G401.6 (cell line): ENCODE data around the gene BICDL2.

Source experiments
- FAIRE-seq: peaks from 2 replicates; lab custom pipeline; 2012; peaks lifted over from hg19 to GRCh38; lab: Jason Lieb, UNC

Gene BICDL2

DNA sequence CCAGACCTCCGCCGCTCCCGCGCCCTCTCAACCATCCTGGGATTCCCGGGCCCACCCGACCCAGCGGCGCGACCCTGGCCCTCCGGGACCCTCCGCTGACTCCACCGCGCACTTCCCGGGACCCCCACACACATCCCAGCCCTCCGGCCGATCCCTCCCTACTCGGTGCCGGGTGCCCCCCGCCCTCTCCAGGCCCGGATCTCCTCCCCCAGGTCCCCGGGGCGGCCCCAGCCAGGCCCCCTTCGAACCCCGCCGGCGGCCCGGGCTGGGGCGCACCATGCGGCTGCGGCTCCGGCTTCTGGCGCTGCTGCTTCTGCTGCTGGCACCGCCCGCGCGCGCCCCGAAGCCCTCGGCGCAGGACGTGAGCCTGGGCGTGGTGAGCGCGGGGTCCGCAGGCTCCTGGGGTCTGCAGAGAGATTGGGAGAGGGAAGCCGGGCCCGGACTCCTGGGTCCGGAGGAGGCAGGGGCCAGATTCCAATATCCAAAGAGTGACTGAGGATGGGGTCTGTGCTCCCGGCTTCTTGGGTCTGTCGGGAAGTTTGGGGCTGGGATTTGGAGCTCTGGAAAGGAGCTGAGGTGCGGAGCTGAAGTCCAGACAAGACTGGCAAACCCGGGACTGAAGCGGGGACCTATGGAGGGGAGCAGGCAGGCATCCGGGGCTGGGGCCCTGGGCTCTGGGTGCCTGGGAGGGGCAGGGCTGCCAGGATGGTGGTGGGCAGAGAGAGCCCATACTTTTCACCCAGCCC lies 10.1 kb upstream of the BICDL2 start:
- no peak for FAIRE-seq

DNA sequence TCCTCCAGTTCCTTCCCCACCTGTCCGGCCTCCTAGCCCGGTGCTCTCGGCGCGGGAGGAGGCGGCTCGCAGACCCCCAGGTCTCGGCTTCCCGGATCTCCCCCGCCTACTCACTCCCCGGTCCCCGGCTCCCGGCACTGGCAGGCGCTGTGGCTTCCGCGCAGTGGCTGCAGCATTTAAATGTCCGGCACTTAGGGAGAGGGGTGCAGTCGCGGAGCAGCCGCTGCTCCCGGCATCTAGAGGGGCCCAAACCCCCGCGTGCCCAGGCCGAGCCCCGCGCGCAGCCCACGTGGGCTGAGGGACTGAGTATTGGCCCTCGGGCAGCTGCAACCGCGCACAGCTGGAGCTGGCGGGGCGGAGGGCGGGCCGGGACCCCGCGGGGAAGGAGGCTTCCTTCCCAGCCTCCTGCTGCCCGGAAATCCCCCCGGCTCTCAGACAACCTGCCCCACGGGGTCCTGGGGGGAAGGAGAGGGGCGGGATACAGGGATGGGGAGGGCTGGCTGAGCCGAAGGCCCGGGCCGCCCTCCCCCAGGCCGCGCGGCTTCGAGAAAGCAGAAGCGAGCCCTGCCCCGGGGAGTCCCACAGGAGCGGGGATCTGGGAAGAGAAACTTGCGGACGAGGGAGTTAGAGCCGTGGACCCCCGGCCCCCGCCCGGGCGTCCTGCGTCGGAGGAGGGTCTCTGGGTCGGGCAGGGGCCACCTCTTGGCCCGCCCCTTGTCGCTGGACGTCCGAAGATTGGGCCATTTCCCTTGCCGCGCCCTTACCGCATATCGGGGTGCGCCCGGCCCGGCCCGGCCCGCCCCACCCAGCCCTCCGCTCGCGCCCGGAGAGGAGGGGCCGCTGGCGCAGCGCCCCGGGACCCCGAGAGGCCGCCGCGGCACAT lies 9.3 kb upstream of the BICDL2 start, which contains the start of gene MMP25:
TSS of gene MMP25 (plus strand) at position 804 of the 883 bp plus-strand sequence. CDS start 357 bp downstream, outside the sequence.
- no peak for FAIRE-seq

DNA sequence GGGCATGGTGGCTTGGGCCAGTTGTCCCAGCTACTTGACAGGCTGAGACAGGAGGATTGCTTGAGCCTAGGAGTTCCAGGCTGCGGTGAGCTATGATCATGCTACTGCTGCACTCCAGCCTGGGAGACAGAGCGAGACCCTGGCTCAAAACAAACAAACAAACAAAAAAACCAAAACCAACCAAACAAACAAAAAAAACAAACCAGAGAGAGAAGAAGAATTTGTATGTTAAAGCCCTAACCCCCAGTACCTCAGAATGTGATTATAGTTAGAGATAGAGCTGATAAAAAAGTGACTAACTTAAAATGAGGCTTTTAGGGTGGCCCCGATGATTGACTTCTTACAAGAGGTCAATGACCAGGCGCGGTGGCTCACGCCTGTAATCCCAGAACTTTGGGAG lies 8.0 kb upstream of the BICDL2 start:
- no peak for FAIRE-seq

DNA sequence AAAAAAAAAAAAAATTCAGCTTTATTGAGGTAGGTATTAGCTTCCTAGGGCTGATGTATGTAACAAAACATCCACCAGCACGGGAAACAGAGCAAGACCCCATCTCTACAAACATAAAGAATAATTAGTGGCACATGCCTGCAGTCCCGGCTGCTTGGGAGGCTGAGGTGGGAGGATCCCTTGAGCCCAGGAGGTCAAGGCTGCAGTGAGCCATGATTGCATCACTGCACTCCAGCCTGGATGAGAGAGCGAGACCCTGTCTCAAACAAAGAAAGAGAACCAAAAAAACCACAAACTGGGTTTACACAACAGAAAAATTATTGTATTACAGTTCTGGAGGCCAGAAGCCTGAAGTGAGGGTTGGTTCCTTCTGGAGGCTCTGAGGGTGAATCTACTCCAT lies 5.6 kb upstream of the BICDL2 start:
- FAIRE-seq: no peak

DNA sequence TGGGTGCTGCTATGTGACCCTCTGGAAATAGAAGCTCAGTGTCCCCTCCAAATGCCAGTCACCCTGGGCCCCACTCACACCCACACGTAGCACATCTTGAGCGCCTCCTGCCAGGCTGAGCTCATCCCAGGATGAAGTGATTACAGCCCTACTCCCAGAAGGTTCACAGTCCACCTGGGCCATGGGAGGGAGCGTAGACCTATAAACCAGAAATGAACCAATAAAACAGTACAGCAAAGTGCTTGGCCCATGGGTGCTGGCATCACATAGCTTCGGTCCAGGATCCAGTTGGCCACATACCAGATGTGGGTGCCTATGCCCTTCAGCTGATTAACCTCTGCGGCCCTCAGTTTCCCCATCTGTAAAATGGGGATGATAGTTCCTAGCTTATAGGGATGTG lies 2.2 kb upstream of the BICDL2 start:
- FAIRE-seq: no peak

DNA sequence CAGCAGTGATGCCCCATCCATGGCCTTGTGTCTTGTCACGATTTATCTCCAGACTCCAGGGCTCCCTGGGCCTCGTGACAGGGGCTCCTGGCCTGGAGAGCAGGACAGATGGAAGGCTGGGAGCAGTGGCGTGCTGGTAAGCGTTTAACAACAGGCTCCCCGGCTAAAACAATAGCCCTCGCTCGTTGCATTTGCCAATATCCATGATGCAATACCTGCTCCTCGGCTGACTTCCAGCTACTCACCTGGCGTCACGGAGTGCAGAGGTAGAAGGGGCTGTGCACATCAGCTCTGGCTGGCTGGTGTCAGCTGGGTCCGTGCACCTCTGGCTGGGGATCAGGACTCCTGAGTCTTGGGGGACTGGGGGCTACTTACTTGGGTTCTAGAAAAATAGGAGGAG lies 1.5 kb upstream of the BICDL2 start:
- no peak for FAIRE-seq

DNA sequence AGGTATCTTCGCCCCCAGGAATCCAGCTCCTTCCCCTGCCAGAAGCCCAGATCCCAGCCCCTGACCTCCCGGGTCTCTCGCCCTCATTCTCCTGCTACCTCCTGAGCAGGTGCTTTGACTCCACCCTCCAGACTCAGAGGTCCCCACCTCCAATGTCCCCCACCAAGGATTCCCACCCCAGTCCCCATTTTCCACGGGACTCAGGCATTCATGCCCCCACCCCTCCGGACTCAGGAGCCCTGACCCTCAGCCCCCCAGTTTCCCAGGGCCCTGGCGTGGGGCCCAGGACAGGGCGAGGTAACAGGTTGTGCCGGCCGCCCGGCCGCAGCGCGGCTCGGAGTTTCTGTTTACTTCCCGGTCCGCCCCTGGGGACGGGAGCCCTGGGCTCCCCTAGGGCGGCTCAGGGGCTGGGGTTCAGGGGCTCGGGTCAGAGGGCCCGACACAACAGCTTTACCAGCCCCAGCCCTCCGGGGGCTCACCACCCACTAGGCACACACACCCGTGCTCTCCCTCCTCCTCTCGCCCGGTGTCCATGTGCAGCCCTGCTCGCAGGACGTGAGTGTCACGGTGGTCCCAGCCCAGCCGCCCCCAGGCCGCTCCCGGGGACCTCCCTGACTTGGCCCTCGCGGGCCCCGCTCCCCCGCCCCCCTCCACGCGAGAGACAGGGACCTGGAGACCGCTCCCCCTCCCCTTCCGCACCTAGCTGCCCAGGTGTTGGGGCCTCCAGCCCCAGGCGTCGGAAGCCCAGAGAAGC lies 595 bp downstream of the BICDL2 start:
- FAIRE-seq: no peak

DNA sequence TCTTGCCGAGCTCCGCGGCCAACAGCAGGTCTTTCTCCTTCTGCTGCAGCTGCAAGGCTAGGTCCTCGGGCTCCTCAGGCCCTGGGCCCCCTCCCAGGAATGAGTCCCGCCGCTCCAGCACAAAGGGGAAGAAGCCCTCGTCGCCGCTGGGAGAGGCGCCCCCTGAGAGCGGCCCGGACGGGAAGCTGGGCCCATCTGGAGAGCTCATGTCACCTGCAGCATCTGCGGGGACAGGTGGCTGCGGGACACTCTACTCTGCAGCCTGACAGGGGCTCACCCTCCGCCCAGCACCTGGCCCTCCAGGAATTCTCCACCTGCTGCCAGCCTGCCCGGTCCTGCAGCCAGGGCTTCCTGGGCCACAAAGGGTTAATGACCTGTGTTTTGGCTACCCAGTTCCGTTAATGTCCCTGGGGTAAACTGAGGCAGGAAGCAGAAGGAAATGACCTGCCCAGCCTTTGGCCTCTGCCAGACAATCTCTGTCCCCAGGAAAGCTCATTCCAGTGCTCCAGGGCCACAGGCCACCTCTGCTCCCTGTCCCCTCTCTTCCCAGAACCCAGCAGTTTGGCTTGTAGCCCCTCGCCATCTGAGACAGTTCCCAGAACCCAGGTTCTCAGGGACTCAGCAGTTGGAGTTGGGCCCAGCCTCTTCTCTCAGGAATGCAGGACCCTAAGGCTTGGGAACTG lies 1.3 kb downstream of the BICDL2 start:
- FAIRE-seq: no peak

DNA sequence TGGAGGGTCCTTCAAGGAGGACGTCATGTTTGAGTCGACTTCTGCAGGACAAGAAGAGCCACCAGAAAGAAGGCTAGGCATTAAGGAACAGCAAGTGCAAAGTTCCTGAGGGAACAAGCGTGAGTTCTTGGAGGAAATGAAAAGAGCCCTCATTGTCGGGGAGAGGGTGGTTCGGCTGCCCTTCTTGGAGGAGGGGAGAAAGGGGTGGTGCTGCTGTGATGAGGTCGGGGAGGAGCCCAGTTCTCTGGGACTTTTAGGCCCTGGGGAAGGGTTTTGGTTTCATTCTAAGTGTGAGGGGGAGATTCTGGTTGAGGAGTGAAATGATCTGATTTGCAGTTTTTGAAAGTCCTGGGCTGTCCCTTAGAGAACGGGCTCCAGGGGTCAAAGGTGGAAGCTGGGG lies 4.1 kb downstream of the BICDL2 start:
- FAIRE-seq: no peak

DNA sequence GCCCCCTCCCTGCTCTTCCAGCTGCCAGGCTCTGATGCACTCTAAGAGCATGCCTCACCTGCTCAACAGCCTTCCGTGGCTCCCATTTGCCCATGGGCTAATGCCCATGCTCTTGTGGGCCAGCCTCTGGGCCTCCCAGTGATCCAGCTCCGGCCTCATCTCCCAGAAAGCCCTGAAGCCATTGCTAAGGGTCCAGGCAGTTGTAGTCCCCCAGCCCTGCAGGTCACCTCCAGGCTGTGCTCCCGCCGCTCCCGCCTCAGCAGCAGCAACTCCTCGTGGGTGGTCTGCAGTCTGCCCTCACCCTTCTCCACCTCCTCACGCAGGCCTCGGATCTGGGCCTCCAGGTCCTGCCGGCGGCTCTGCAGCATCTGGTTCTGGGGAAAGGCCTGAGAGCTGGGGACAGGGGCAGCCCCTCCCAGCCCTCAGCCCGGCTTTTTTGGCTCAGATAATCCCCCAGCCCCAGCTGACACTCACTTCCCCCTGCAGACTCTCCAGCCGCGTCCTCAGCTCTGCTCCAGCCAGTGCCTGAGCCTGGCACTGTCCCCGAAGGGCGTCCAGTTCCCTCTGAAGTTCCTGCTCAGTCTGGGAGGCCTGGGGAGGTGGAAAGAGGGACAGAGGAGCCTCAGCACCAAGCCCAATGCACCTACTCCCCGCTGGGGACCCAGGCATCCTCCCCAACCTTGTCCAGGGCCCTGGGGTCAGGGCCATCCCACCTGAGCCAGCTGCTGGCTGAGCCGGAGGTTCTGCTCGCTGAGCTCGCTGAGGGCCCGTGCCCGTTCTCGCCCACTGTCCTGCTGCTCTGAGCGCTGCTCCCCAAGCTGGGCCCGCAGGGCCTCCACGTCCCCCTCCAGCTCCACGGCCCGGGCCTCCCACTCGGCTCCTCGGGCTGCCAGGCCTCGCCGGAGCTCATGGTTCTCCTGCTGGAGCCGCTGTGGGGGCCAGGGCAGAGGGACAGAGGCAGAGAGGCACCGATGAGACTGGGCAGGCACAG lies 6.2 kb downstream of the BICDL2 start:
- no peak for FAIRE-seq

DNA sequence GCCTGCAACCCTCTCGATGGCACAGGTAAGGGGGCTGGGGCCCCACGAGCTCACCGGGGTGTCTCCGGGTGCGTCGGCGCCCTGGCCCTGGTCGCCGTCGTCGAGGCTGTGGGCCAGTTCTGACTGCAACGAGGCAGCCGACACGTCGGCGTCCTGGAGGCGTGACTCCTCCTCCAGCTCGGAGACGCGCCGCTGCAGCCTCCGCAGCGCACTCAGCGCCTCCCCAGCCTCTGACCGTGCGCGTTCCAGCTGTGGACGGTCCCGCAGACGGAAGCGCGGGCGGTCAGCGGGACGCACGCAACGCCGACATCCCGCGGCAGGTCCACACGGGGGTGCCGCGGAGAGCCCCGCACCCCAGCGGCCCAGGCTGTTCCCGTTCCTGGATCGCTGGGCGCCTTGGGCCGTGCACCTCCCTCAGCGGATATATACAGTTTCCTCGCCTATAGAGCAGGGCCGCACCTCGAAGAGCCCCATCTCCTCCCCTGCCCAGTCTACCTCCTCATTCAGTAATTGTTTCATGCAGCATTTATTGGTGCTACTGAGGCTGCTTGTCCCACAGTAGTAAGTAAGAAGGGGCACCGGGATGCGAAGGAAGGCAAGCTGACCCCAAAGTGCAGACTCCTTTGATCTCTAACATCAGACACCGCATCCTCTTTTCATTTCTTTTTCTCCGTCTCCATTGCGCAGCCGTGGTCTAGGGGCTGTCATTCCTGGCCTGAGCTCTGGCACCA lies 7.1 kb downstream of the BICDL2 start:
- no peak for FAIRE-seq

DNA sequence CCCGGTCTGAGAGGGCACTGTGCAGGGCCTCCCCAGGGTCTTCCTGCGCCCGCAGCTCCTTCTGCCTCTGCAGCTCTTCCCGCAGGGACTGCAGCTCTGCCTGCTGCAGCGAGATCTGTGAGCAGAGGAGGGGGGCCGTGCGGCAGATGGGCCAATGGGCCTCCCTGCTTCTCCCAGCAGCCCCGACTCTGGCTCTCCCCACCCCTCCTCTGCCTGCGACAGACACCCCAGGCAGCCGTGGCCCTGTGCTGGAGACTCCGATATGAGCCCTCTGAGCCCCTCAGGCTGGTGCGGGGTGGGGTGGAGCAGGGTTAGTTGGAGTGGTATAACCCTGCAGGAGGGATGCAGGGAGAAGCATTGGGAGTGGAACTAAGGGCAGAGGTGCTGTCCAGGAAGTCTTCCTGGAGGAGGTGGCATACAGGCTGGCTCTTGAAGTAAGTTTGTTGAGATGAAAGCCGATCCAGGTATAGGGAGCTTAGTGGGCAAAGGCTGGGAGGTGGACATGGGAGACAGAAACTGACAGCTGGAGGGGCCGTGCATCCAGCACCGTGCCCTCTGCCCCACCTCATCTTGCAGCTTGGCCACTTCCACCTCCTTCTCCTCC lies 7.9 kb downstream of the BICDL2 start:
- FAIRE-seq: no peak

DNA sequence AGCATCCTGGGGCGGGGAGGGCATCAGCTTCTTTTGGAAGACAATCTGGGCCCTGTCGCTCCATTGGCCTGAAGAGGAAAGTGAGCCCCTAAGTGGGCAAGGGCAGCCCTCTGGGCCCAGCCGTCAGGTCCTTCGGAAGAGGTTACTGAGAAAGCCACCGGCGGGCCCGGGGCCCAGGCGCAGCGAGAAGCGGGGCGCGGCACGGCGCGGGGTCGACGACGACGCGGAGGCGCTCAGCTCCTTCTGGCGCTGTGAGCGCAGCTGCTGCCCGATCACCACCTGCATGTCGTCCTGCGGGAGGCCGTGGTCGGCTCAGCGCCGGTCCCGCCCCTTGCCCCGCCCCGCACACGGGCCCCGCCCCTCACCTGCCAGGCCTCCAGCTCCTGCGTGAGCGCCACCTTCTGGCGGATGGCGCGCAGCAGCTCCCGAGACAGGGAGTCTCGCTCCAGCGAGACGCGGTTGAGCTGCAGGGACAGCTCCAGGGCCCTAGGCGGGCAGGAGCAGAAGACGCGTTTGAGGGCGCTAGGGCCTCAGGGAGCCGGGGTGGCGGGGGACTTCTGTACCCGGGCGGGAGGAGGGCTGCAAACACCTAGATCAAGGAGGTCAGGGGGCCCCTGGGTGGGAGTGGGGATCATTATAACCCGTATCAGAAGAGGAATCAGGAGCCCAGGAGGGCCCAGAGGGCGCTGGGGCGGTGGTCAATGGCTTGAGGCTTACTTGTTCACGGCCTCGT lies 8.6 kb downstream of the BICDL2 start:
- FAIRE-seq: no peak

DNA sequence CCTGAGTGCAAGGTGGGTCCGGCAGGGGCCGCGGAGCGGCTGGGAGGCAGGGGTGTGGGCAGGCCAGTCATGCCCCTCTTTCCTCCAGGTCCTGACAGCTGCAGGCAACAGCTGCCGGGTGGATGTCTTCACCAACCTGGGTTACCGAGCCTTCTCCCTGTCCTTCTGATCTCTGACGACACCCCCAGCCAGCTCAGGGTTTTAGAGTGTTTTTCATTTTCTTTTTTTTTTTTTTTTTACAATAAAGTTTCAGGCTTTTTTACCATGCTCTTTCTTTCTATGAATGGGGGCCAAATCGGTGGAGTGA lies 9.3 kb downstream of the BICDL2 start:
- no peak for FAIRE-seq

DNA sequence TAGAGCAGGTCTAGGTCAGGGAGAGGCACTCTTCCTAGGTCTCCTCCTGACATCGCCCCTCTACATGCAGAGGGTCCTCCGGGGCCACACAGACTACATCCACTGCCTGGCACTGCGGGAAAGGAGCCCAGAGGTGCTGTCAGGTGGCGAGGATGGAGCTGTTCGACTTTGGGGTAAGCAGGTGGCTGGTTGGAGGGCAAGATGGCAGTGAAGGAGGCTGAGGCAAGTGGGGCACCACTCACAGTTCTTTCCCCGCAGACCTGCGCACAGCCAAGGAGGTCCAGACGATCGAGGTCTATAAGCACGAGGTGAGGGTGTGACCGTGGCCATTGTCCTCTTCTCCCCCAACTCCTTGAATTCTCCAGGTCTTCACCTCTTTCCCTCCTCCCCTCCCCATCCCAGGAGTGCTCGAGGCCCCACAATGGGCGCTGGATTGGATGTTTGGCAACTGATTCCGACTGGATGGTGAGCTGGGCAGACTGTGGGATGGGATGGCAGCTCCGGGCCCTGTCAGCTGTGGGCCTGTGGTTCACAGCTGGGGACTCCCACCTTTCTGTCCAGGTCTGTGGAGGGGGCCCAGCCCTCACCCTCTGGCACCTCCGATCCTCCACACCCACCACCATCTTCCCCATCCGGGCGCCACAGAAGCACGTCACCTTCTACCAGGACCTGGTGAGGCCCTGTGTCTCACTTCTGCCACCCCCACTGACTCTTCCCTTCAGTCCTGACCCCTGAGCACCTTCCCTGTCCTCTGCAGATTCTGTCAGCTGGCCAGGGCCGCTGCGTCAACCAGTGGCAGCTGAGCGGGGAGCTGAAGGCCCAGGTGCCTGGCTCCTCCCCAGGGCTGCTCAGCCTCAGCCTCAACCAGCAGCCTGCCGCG lies 9.9 kb downstream of the BICDL2 start:
- no peak for FAIRE-seq

DNA sequence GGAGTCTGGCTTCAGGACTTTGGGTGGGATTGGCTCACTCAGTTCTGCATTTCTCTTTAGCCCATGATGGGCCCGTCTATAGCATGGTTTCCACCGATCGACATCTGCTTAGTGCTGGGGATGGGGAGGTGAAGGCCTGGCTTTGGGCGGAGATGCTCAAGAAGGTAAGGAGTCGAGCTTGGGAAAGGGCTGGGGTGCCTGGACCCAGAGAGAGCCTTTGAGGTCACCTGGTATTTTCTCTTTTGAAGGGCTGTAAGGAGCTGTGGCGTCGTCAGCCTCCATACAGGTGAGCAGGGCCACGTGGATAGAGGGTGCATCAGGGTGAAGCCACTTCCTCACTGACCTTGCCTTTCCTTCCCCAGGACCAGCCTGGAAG lies 10.8 kb downstream of the BICDL2 start:
- no peak for FAIRE-seq

DNA sequence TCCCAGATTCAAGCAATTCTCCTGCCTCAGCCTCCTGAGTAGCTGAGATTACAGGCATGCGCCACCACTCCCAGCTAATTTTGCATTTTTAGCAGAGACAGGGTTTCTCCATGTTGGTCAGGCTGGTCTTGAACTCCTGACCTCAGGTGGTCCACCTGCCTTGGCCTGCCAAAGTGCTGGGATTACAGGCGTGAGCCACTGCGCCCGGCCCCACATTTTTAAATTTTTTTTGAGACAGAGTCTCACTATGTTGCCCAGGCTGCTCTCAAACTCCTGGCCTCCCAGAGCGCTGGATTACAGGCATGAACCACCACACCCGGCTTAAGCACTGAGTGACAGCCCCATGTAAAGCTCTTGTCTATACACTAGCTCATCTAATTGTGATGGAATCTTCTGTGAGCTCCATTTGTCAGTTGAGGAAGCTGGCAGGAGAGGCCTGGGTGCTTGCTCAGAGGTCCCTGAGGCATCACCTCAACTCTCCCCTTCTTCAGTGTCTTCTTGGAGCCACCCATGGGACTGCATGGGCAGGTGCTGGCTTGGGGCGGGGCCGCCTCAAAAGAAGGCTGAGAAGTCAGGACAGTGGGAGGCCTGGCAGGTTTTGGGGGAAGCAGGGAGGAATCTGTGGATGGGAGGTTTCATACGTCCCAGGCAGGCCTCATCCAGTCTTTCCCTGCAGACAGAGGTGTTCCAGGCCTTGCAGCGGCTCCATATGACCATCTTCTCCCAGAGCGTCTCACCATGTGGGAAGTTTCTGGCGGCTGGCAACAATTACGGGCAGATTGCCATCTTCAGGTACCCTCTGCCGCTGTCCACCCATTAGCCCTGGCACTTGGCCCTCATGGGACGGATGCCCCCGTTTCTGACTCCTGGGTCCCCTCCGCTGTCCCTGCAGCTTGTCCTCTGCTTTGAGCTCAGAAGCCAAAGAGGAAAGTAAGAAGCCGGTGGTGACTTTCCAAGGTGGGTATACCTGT lies 11.4 kb downstream of the BICDL2 start:
- FAIRE-seq: no peak
